Fibroblast of lung (primary cell): Measurements from ENCODE around the gene WDR47. TPM values are rescaled to one million over a fixed set of nuclear protein-coding genes. Genes with fewer than 3 reads are reported as not detected.

Experiments used
- DNase-seq, 2 donors: peaks; one replicate each; pipeline versions ENCODE4 v3.0.0 to v3.0.0-alpha.2; 2010; ENCODE audit warnings: low read depth in 2 of 2
- H2AFZ ChIP-seq: 2 replicates; pipeline ENCODE4 v1.5.1; 2012; ENCODE audit warnings: low read length, control low read depth, inconsistent platforms
- H3K27ac ChIP-seq: 2 replicates; pipeline ENCODE4 v1.5.1; 2011; ENCODE audit warnings: low read length, control low read depth; ENCODE audit not compliant: insufficient read depth
- H3K27me3 ChIP-seq: 2 replicates; pipeline ENCODE4 v1.5.1; 2011; ENCODE audit warnings: mild to moderate bottlenecking, low read length; ENCODE audit not compliant: control insufficient read depth, insufficient read depth
- H3K36me3 ChIP-seq: 2 replicates; pipeline ENCODE4 v1.5.1; 2011; ENCODE audit warnings: low read length; ENCODE audit not compliant: control insufficient read depth, insufficient read depth
- H3K4me1 ChIP-seq: 2 replicates; pipeline ENCODE4 v1.5.1; 2011; ENCODE audit warnings: low read length; ENCODE audit not compliant: control insufficient read depth, insufficient read depth; ENCODE audit errors: extremely low read depth
- H3K4me2 ChIP-seq: 2 replicates; pipeline ENCODE4 v1.5.1; 2011; ENCODE audit warnings: low read length, control low read depth; ENCODE audit not compliant: insufficient read depth; ENCODE audit errors: extremely low read depth
- H3K4me3 ChIP-seq, 4 experiments: fragments of 200-600 bp in 1 of 4; sonication (generic) in 1 of 4; replicated peaks in 1 of 4; 2 replicates each; pipeline ENCODE4 v1.5.1; 2011 to 2016; ENCODE audit warnings: low read length in 4 of 4, low read depth in 3 of 4, mild to moderate bottlenecking in 3 of 4, control low read depth in 2 of 4, inconsistent platforms in 1 of 4, mixed read lengths in 1 of 4; ENCODE audit not compliant: insufficient read depth in 1 of 4; ENCODE audit errors: control extremely low read depth in 1 of 4
- H3K79me2 ChIP-seq: 2 replicates; pipeline ENCODE4 v1.5.1; 2012; ENCODE audit warnings: mild to moderate bottlenecking, low read length, inconsistent platforms; ENCODE audit not compliant: control insufficient read depth, insufficient read depth
- H3K9ac ChIP-seq: 2 replicates; pipeline ENCODE4 v1.5.1; 2011; ENCODE audit warnings: mild to moderate bottlenecking, low read length, control low read depth; ENCODE audit not compliant: insufficient read depth
- H3K9me3 ChIP-seq: 2 replicates; pipeline ENCODE4 v1.5.1; 2012; ENCODE audit warnings: low read depth, low read length; ENCODE audit not compliant: control insufficient read depth, insufficient read depth
- H4K20me1 ChIP-seq: 2 replicates; pipeline ENCODE4 v1.5.1; 2011; ENCODE audit warnings: low read length; ENCODE audit not compliant: control insufficient read depth, insufficient read depth; ENCODE audit errors: extremely low read depth
- CTCF ChIP-seq, 2 donors: IDR thresholded peaks in 1 of 2; conservative IDR thresholded peaks in 1 of 2; 1 replicate in 1 of 2; 2 replicates in 1 of 2; pipeline ENCODE4 v1.5.1; 2011 to 2012; ENCODE audit warnings: low read length in 2 of 2, control low read depth in 1 of 2, inconsistent platforms in 1 of 2, low read depth in 1 of 2, mild to moderate bottlenecking in 1 of 2
- EZH2 ChIP-seq: IDR thresholded peaks from 2 replicates; pipeline ENCODE4 v1.5.1; 2012; ENCODE audit warnings: low read length, control low read depth, mild to moderate bottlenecking; ENCODE audit errors: missing control alignments
- polyA minus RNA-seq: library from RNA; depleted of rRNA, polyadenylated mRNA; stranded (reverse); fragments of >200 nt; gene quantifications from 2 replicates; pipeline ENCODE4 v1.2.3, GENCODE V29; 2011; ENCODE audit warnings: low replicate concordance
- polyA plus RNA-seq, 2 donors: library from polyadenylated mRNA; depleted of rRNA in 1 of 2; stranded (reverse) in 1 of 2; unstranded in 1 of 2; fragments of >200 nt; gene quantifications; 2 replicates each; pipeline ENCODE4 v1.2.1, GENCODE V29; 2011 to 2012; ENCODE audit warnings: missing spikeins in 1 of 2
- total RNA-seq: library from RNA; depleted of rRNA; stranded (reverse); fragments of >200 nt; gene quantifications from 2 replicates; pipeline ENCODE4 v1.2.1, GENCODE V29; 2014

The WDR47 gene
- total RNA-seq: 16.9 and 19.7 TPM in 2 replicates
- polyA plus RNA-seq: 17.3 and 22.6 TPM in 2 replicates
- 10.0 and 11.5 TPM in 2 replicates for polyA plus RNA-seq (2012)
- 3.5 and 6.2 TPM in 2 replicates for polyA minus RNA-seq

- no peaks in the 10 kb centered on the region for H3K27me3 ChIP-seq
- H2AFZ ChIP-seq: peak within 1 kb of the TSS; percentile 90
- TF ChIP-seq EZH2 (no peak), CTCF (conservative IDR thresholded peaks at IDR 0.05 in 1 of 2, IDR thresholded peaks at IDR 0.05 in 1 of 2; ENCODE audit: low read depth in 1 of 2, low read length in 2 of 2) (no peak)
- peak within 1 kb of the TSS; percentile 74 to 96 (median 90) for H3K4me3 ChIP-seq
- peak within 1 kb of the TSS; percentile 81 for H3K9ac ChIP-seq
- H3K9me3 ChIP-seq: no peaks in the 10 kb centered on the region
- no peaks in the 10 kb centered on the region for H4K20me1 ChIP-seq
- H3K4me1 ChIP-seq: no peaks in the 10 kb centered on the region
- peak; percentile 93 to 94 for DNase-seq
- no peaks in the 10 kb centered on the region for H3K36me3 ChIP-seq
- peak within 1 kb of the TSS; percentile 75 for H3K4me2 ChIP-seq
- H3K79me2 ChIP-seq: peaks cover 34% of the 10 kb centered on the region
- H3K27ac ChIP-seq: peak within 1 kb of the TSS; percentile 76
Observed at GRCh38 chr1:109041621-109042468, at the start of gene WDR47. WDR47 (minus strand) TSS chr1:109042102; CDS start chr1:109023512, 18,590 bp downstream.

GRCh38 chr1:109091078-109091838 is 49.4 kb upstream of the WDR47 start:
- no peaks in the 10 kb centered on the region for H3K27me3 ChIP-seq
- DNase-seq: peak; percentile 59 to 62
- peaks cover 33% of the 10 kb centered on the region for H3K79me2 ChIP-seq
- peak overlapping the region; percentile 73 to 95 (median 87) for H3K4me3 ChIP-seq
- TF ChIP-seq CTCF (conservative IDR thresholded peaks at IDR 0.05 in 1 of 2, IDR thresholded peaks at IDR 0.05 in 1 of 2; ENCODE audit: low read depth in 1 of 2, low read length in 2 of 2) (no peak), EZH2 (no peak)
- H3K27ac ChIP-seq: peak overlapping the region; percentile 99
- H2AFZ ChIP-seq: peak overlapping the region; percentile 94
- peak overlapping the region; percentile 99 for H3K9ac ChIP-seq
- no peaks in the 10 kb centered on the region for H3K36me3 ChIP-seq
- H3K9me3 ChIP-seq: no peaks in the 10 kb centered on the region
- H3K4me1 ChIP-seq: peaks cover 10% of the 10 kb centered on the region
- no peaks in the 10 kb centered on the region for H4K20me1 ChIP-seq
- H3K4me2 ChIP-seq: peak overlapping the region; percentile 85
